ENCODE data around the gene OPCML.

The OPCML gene

GRCh38 chr11:133577403-133577802, 45.1 kb upstream of the OPCML start:
- H3K9ac ChIP-seq (ENCODE audit: low read depth, low read length, poor library complexity, severe bottlenecking), result no peak overlapping the region
- no peaks in the 10 kb centered on the region for H3K27me3 ChIP-seq (ENCODE audit: insufficient read depth, low read length, poor library complexity, severe bottlenecking)
- no peak overlapping the region for H2AFZ ChIP-seq (ENCODE audit: low read length)
- no peaks in the 10 kb centered on the region for H3K4me1 ChIP-seq (ENCODE audit: insufficient read depth, low read length, poor library complexity, severe bottlenecking)
- peaks cover 3% of the 10 kb centered on the region; the same call in 1 of the 2 replicates for H3K9me3 ChIP-seq (ENCODE audit: insufficient read depth, low read depth, low read length)
- TF ChIP-seq, protein P1, sequence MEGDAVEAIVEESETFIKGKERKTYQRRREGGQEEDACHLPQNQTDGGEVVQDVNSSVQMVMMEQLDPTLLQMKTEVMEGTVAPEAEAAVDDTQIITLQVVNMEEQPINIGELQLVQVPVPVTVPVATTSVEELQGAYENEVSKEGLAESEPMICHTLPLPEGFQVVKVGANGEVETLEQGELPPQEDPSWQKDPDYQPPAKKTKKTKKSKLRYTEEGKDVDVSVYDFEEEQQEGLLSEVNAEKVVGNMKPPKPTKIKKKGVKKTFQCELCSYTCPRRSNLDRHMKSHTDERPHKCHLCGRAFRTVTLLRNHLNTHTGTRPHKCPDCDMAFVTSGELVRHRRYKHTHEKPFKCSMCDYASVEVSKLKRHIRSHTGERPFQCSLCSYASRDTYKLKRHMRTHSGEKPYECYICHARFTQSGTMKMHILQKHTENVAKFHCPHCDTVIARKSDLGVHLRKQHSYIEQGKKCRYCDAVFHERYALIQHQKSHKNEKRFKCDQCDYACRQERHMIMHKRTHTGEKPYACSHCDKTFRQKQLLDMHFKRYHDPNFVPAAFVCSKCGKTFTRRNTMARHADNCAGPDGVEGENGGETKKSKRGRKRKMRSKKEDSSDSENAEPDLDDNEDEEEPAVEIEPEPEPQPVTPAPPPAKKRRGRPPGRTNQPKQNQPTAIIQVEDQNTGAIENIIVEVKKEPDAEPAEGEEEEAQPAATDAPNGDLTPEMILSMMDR (conservative IDR thresholded peaks at IDR 0.05; ENCODE audit: low read length), result no peak
- TF ChIP-seq EZH2phosphoT487 (IDR thresholded peaks at IDR 0.05; ENCODE audit: borderline replicate concordance), result no peak
- H3K9me2 ChIP-seq (replicated peaks; ENCODE audit: low read depth, low read length), result no peaks in the 10 kb centered on the region
- no peaks in the 10 kb centered on the region for H3K79me2 ChIP-seq (ENCODE audit: insufficient read depth, low read length)
- no peak overlapping the region for H3K4me2 ChIP-seq (ENCODE audit: low read depth, low read length, poor library complexity, severe bottlenecking)
- H3K36me3 ChIP-seq (ENCODE audit: insufficient read depth, low read length), result no peaks in the 10 kb centered on the region
- no peaks in the 10 kb centered on the region for H3F3A ChIP-seq (ENCODE audit: low read depth)
- no peak overlapping the region for H3K4me3 ChIP-seq (ENCODE audit: low read length, poor library complexity, severe bottlenecking)
- H4K20me1 ChIP-seq (ENCODE audit: insufficient read depth, low read length, poor library complexity, severe bottlenecking), result no peaks in the 10 kb centered on the region

DNA sequence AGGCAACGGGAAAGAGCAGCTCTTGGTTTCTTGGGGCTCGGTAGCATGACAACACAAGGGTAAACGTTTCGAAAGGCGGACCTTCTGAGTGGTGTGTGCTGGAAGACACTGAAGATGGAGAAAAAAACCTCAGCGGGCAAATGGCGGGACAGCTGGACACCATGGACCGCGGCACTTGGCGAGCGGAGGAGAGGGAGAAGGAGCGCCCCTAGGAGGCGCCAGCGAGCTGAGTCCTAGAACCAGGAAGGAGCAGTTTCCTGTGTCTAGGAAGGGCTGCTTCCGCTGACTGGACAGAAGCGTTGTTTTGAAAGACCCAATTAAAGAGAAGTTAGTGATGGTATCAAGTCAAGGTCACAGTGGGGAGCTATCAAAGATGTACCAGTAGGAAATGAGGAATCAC, 44.0 kb upstream of the OPCML start:
- Histone ChIP-seq H3K9ac (ENCODE audit: low read depth, low read length, poor library complexity, severe bottlenecking) (no peak overlapping the region), H3K4me2 (ENCODE audit: low read depth, low read length, poor library complexity, severe bottlenecking) (no peak overlapping the region), H3K36me3 (ENCODE audit: insufficient read depth, low read length) (no peaks in the 10 kb centered on the region), H3F3A (ENCODE audit: low read depth) (no peaks in the 10 kb centered on the region), H3K4me3 (ENCODE audit: low read length, poor library complexity, severe bottlenecking) (no peak overlapping the region), H4K20me1 (ENCODE audit: insufficient read depth, low read length, poor library complexity, severe bottlenecking) (no peaks in the 10 kb centered on the region), H2AFZ (ENCODE audit: low read length) (no peak overlapping the region), H3K9me2 (replicated peaks; ENCODE audit: low read depth, low read length) (no peaks in the 10 kb centered on the region), H3K9me3 (ENCODE audit: insufficient read depth, low read depth, low read length) (peaks cover 3% of the 10 kb centered on the region; the same call in 1 of the 2 replicates), H3K79me2 (ENCODE audit: insufficient read depth, low read length) (no peaks in the 10 kb centered on the region), H3K27me3 (ENCODE audit: insufficient read depth, low read length, poor library complexity, severe bottlenecking) (no peaks in the 10 kb centered on the region), H3K4me1 (ENCODE audit: insufficient read depth, low read length, poor library complexity, severe bottlenecking) (no peaks in the 10 kb centered on the region)
- TF ChIP-seq, protein P1 (conservative IDR thresholded peaks at IDR 0.05; ENCODE audit: low read length), result no peak; the same call in 1 of the 2 replicates
- no peak for TF ChIP-seq EZH2phosphoT487 (IDR thresholded peaks at IDR 0.05; ENCODE audit: borderline replicate concordance)

DNA sequence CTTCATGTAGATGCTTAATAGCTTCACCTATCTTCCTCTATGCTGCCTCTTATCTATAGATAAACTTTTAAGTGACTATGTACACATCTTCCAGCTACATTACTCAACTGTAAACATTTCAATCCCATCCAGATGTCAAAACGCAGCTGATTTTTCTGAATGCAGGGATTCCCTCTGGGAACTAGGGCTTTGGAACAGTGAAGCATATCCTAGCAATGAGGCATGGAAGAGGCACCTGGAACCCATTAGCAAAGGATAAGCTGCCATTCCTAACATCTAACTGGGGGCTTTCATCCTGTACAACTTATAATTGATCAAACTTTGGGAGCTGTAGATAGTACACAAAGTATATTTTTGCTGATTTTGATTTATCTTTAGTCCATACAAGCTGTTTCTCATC, 40.8 kb upstream of the OPCML start:
- Histone ChIP-seq H3K9ac (ENCODE audit: low read depth, low read length, poor library complexity, severe bottlenecking) (no peak overlapping the region), H3F3A (ENCODE audit: low read depth) (no peaks in the 10 kb centered on the region), H3K9me2 (replicated peaks; ENCODE audit: low read depth, low read length) (no peaks in the 10 kb centered on the region), H3K9me3 (ENCODE audit: insufficient read depth, low read depth, low read length) (no peaks in the 10 kb centered on the region), H3K4me1 (ENCODE audit: insufficient read depth, low read length, poor library complexity, severe bottlenecking) (no peaks in the 10 kb centered on the region), H3K4me3 (ENCODE audit: low read length, poor library complexity, severe bottlenecking) (no peak overlapping the region), H2AFZ (ENCODE audit: low read length) (no peak overlapping the region), H3K36me3 (ENCODE audit: insufficient read depth, low read length) (no peaks in the 10 kb centered on the region), H4K20me1 (ENCODE audit: insufficient read depth, low read length, poor library complexity, severe bottlenecking) (no peaks in the 10 kb centered on the region), H3K27me3 (ENCODE audit: insufficient read depth, low read length, poor library complexity, severe bottlenecking) (no peaks in the 10 kb centered on the region), H3K4me2 (ENCODE audit: low read depth, low read length, poor library complexity, severe bottlenecking) (no peak overlapping the region), H3K79me2 (ENCODE audit: insufficient read depth, low read length) (no peaks in the 10 kb centered on the region)
- TF ChIP-seq EZH2phosphoT487 (IDR thresholded peaks at IDR 0.05; ENCODE audit: borderline replicate concordance), result no peak
- TF ChIP-seq, protein P1 (conservative IDR thresholded peaks at IDR 0.05; ENCODE audit: low read length), result no peak
